Suprapubic skin (tissue), 4 donors: ENCODE data around the gene C22orf31. TPM values are rescaled to one million over a fixed set of nuclear protein-coding genes. Genes with fewer than 3 reads are reported as not detected.

Source experiments
- DNase-seq, 2 donors: peaks; one replicate each; pipeline ENCODE4 v3.0.0-alpha.2; 2019; ENCODE audit warnings: low spot score in 2 of 2
- H3K27ac ChIP-seq: fragments of 200-600 bp; sonication (generic); one replicate; pipeline ENCODE4 v1.5.1; 2019
- H3K27me3 ChIP-seq: fragments of 200-600 bp; sonication (generic); one replicate; pipeline ENCODE4 v1.5.1; 2019
- H3K36me3 ChIP-seq: fragments of 200-600 bp; sonication (generic); one replicate; pipeline ENCODE4 v1.5.1; 2019
- H3K4me1 ChIP-seq: fragments of 200-600 bp; sonication (generic); one replicate; pipeline ENCODE4 v1.5.1; 2019
- H3K4me3 ChIP-seq: fragments of 200-600 bp; sonication (generic); one replicate; pipeline ENCODE4 v1.5.1; 2019; ENCODE audit warnings: mild to moderate bottlenecking
- H3K9me3 ChIP-seq: fragments of 200-600 bp; sonication (generic); one replicate; pipeline ENCODE4 v1.5.1; 2019
- CTCF ChIP-seq, 2 donors: fragments of 200-600 bp in 1 of 2; fragments of 450-650 bp in 1 of 2; sonication (generic) in 1 of 2; IDR thresholded peaks; one replicate each; pipeline ENCODE4 v1.5.1; 2016 to 2019; ENCODE audit warnings: antibody characterized with exemption in 2 of 2, mild to moderate bottlenecking in 1 of 2, moderate library complexity in 1 of 2
- EP300 ChIP-seq: sonication (generic); formaldehyde crosslinking; IDR thresholded peaks from one replicate; pipeline ENCODE4 v1.6.1; 2017; ENCODE audit warnings: antibody characterized with exemption
- POLR2A ChIP-seq, 2 donors: fragments of 450-650 bp; IDR thresholded peaks; one replicate each; pipeline ENCODE4 v1.6.1; 2017; ENCODE audit warnings: antibody characterized with exemption in 2 of 2, mild to moderate bottlenecking in 2 of 2, moderate library complexity in 2 of 2
- POLR2AphosphoS5 ChIP-seq, 3 donors: sonication (generic); formaldehyde crosslinking; IDR thresholded peaks; one replicate each; pipeline ENCODE4 v1.6.1; 2017; ENCODE audit warnings: antibody characterized with exemption in 3 of 3
- WGBS: methylation state at CpG from one replicate; pipeline ENCODE4 v1.1.5; 2018; 5-methylcytosine and 5-hydroxymethylcytosine counted together
- total RNA-seq, 4 donors: library from RNA; depleted of rRNA; stranded (reverse); fragments of >200 nt; gene quantifications; one replicate each; pipeline ENCODE4 v1.1.0, GENCODE V29; 2016

The C22orf31 gene
- total RNA-seq, 4 donors from 2014 or later: not detected

DNA sequence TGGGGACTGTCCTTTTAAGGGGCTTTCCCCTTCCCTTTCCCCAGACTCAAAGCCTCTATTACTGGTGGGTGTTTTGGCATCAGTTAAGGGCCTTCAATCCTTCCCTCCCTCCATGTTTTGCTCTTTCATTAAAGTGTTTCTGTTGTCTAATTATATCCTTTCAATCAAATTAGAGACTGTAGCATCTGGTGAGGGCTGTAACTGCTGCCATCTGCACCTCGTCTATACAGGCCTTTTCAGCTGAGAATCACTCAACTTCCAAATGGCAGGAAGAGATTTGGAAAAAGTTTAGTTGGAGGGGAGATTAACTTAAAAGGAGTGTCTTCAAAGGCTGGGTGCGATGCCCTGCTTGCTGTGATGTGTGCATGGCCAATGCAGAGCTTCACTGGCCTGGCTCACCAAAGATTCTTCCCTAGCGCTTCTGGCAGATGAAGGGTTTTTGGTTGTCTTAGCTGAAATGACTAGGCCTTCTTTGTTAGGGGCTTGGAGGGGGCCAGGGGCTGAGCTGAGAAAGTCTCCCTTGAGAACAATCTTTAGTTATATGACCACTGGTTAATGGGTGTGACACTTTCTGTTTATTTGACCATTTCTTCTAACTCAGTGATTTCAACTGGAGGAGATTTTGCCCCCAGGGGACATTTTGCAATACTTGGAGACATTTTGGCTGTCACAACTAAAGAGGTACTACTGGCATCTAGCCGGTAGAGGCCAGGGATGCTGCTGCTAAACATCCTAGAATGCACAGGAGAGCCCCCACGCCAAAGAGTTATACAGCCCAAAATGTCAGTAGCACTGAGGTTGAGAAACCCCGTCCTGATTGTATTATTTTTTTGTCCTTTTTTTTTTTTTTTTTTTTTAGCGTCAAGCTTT lies 18.7 kb upstream of the C22orf31 start:
- no peaks in the 10 kb centered on the region for H3K9me3 ChIP-seq
- peaks cover 63% of the 10 kb centered on the region for H3K4me1 ChIP-seq
- H3K4me3 ChIP-seq: no peak overlapping the region
- peak overlapping the region; percentile 30 for H3K27ac ChIP-seq
- WGBS: 51% methylated on average over 7 of the region's 7 CpGs
- no peaks in the 10 kb centered on the region for H3K36me3 ChIP-seq
- H3K27me3 ChIP-seq: no peaks in the 10 kb centered on the region
- DNase-seq: peak in 1 of 2 donors; percentile 70
- TF ChIP-seq POLR2AphosphoS5 (IDR thresholded peaks at IDR 0.05): peak in 1 of 3 donors; percentile 31
- no peak for TF ChIP-seq CTCF (IDR thresholded peaks at IDR 0.05)
- TF ChIP-seq EP300: no peak
- no peak for TF ChIP-seq POLR2A (IDR thresholded peaks at IDR 0.05)

- Histone ChIP-seq H3K27me3 (no peaks in the 10 kb centered on the region), H3K27ac (peak overlapping the region; percentile 54), H3K9me3 (no peaks in the 10 kb centered on the region), H3K36me3 (no peaks in the 10 kb centered on the region), H3K4me3 (no peak overlapping the region), H3K4me1 (peaks cover 73% of the 10 kb centered on the region)
- DNase-seq: no peak
- TF ChIP-seq POLR2AphosphoS5 (IDR thresholded peaks at IDR 0.05): no peak
- WGBS: 43% methylated on average over 8 of the region's 8 CpGs
Observed at GRCh38 chr22:29079218-29079901, 17.7 kb upstream of the C22orf31 start.

DNA sequence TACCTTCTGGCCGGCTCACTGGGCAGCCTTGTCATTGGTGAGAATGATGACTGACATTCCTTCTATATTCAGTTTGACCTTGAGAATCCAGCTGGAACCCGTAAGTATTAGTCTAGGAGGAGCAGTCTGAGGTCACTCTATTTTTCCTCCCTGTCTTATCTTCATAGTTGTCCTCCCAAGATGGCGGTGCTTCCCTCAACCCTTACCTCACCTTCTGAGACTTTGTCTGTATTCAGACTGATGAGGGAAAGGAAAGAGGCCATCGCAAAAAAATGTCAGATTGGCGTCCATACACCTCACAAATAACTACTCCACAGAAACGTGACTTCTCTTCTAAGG lies 17.2 kb upstream of the C22orf31 start:
- TF ChIP-seq EP300 (no peak), CTCF (IDR thresholded peaks at IDR 0.05) (no peak), POLR2A (IDR thresholded peaks at IDR 0.05) (no peak), POLR2AphosphoS5 (IDR thresholded peaks at IDR 0.05) (no peak)
- peaks cover 78% of the 10 kb centered on the region for H3K4me1 ChIP-seq
- 71% methylated on average over 6 of the region's 6 CpGs for WGBS
- no peaks in the 10 kb centered on the region for H3K36me3 ChIP-seq
- H3K4me3 ChIP-seq: no peak overlapping the region
- H3K27ac ChIP-seq: peak overlapping the region; percentile 54
- H3K9me3 ChIP-seq: no peaks in the 10 kb centered on the region
- no peaks in the 10 kb centered on the region for H3K27me3 ChIP-seq
- no peak for DNase-seq

- no peaks in the 10 kb centered on the region for H3K27me3 ChIP-seq
- H3K27ac ChIP-seq: peak overlapping the region; percentile 54
- no peak for DNase-seq
- WGBS: 66% methylated on average over 6 of the region's 6 CpGs
- H3K4me1 ChIP-seq: peaks cover 83% of the 10 kb centered on the region
- no peak overlapping the region for H3K4me3 ChIP-seq
- no peak for TF ChIP-seq POLR2AphosphoS5 (IDR thresholded peaks at IDR 0.05)
- no peak for TF ChIP-seq EP300
- no peak for TF ChIP-seq POLR2A (IDR thresholded peaks at IDR 0.05)
- no peak for TF ChIP-seq CTCF (IDR thresholded peaks at IDR 0.05)
- H3K9me3 ChIP-seq: no peaks in the 10 kb centered on the region
- no peaks in the 10 kb centered on the region for H3K36me3 ChIP-seq
Observed at GRCh38 chr22:29078036-29078868, 16.6 kb upstream of the C22orf31 start.

- Histone ChIP-seq H3K4me3 (peak overlapping the region; percentile 93), H3K27me3 (no peaks in the 10 kb centered on the region), H3K27ac (peak overlapping the region; percentile 94), H3K4me1 (peaks cover 72% of the 10 kb centered on the region), H3K9me3 (no peaks in the 10 kb centered on the region), H3K36me3 (no peaks in the 10 kb centered on the region)
- DNase-seq: no peak
- 33% methylated on average over 10 of the region's 10 CpGs for WGBS
- no peak for TF ChIP-seq EP300
- no peak for TF ChIP-seq CTCF (IDR thresholded peaks at IDR 0.05)
- no peak for TF ChIP-seq POLR2AphosphoS5 (IDR thresholded peaks at IDR 0.05)
Observed at GRCh38 chr22:29074276-29074772, 12.7 kb upstream of the C22orf31 start.
